ENCODE data around the gene PEX5.
A peak's percentile ranks its signal among the peaks of the same experiment; 100 is the strongest.
"Not testable (repeated sequence)": the region's sequence is repeated elsewhere in the genome, so short reads cannot be mapped to it uniquely, and the experiment has no call there.

PEX5 gene

GRCh38 chr12:7161327-7161726, 28.2 kb upstream of the PEX5 start:
- DNase-seq, result no peak

- no peak for DNase-seq
These were observed 27.7 kb upstream of the PEX5 start for GRCh38 chr12:7161811-7162210.

GRCh38 chr12:7162691-7163114, 26.8 kb upstream of the PEX5 start:
- DNase-seq, result peak; percentile 84 to 88

DNA sequence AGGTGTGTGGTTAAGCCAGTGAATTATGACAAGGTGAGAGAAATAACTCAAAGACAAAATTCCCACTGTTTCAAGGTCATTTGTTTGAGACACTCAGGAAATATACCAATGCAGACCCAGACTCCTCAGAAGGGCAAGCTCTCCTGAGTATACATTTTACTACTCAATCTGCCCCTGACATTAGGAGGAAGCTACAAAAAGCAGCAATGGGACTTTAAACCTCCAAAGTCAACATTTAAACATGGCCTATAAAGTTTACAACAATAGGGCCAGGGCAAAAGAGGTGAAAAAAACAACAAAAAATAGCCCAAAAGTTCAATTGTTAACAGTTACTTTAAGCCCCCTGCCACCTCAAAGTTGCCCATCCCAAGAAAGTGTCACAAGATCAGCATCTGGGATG, 19.5 kb upstream of the PEX5 start:
- DNase-seq, result no peak

- DNase-seq, result no peak
These were observed 17.6 kb upstream of the PEX5 start for GRCh38 chr12:7171854-7172253.

DNA sequence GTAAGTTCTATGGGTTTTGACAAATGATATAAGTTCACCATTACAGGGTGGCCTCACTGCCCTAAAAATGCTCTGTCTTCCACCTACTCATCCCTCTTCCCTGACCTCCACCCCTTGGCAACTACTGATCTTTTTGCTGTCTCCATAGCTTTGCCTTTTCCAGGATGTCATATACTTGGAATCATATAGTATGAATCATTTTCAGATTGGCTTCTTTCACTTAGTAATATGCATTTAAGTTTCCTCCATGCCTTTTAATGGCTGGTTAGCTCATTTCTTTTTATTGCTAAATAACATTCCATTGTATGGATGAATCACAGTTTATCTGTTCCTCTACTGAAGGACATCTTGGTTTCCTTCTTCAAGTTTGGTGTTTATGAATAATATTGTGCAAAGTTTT, 14.0 kb upstream of the PEX5 start:
- no peak for DNase-seq

- no peak for DNase-seq
These were observed 12.9 kb upstream of the PEX5 start for GRCh38 chr12:7176595-7176994.

GRCh38 chr12:7178481-7178880, 11.0 kb upstream of the PEX5 start:
- DNase-seq, result no peak

GRCh38 chr12:7180685-7181084, 8.8 kb upstream of the PEX5 start:
- no peak for DNase-seq

DNA sequence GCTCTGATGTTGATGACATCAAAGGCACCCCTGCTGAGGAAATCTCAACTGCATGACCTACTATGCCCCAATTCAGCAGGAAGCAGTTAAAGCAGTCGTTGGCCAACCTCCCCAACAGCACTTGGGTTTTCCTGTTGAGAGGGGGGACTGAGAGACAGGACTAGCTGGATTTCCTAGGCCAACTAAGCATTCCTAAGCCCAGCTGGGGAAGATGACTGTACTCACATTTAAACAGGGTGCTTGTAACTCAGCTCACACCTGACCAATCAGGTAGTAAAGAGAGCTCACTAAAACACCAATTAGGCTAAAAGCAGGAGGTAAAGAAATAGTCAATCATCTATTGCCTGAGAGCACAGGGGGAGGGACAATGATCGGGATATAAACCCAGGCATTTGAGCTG, 3.4 kb upstream of the PEX5 start:
- not testable (repeated sequence) for DNase-seq

DNA sequence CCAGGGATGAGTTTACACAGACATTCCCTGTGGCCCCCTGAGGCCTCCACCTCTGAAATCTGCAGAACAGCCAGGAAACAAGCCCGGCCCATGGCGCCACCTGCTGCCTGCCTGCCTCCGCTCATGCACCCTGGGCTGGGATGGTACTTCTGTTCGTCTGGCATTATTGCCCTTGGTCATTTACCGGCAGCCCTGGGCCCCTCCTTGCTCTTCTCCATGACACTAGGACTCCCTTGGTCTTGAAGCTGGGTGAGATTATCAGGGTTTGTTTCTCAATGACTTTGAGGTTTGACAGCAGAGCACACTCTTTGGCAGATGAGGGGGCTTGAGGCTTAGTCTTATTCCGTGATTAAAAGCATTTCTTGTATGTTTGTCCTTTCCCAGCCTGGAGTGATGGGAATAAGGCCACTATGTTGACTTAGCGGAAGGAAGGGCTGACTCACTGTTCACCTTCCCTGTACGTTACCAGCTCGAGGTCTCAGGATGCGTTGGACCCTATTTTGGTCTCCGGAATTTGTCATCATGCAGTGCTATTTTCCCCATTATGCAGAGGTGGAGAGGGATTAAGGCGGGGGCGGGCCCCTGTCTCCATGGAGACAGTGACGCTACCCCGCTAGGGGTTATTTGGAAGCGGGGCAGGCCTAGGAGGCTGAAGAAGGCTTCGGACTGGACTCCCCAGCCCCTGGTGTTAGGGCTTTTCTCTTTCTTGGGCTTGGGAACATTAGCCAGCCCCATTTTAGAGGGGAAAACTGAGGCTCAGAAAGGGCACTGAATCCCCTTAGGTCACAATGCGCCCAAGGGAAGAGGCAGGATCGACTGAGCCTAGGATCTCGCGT, 706 bp upstream of the PEX5 start:
- peak; percentile 36 to 67 for DNase-seq

DNA sequence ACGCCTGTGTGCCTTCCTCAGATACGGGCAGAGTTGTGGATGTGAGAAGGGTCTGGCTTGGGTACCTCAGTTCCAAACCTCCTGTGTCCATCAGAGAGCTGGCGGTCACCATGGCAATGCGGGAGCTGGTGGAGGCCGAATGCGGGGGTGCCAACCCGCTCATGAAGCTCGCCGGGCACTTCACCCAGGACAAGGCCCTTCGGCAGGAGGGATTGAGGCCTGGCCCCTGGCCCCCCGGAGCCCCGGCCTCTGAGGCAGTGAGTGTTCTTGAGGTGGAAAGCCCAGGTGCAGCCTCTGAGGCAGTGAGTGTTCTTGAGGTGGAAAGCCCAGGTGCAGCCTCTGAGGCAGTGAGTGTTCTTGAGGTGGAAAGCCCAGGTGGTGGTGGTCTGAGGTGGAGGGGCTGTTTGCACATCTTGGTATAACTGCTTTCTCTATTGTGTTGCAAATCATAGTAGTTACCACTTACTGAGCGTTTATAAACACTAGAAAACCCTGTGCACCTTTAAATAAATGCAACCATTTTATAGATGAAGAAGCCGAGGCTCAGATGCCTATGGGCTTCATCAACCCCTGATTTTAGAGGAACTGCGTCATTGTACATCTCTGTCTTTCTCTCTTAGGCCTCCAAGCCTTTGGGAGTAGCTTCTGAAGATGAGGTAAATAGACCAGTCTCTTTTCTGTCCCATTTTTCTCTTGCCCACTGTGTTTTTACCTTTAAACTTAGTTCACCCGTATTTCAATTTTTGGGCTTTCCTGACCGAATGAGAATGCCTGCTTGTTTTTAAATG, 976 bp downstream of the PEX5 start:
- DNase-seq, result peak in 1 of 2 experiments; percentile 27

GRCh38 chr12:7193674-7194073, 4.2 kb downstream of the PEX5 start:
- DNase-seq, result no peak

- no peak for DNase-seq
These were observed 8.4 kb downstream of the PEX5 start for GRCh38 chr12:7197841-7198240.

DNA sequence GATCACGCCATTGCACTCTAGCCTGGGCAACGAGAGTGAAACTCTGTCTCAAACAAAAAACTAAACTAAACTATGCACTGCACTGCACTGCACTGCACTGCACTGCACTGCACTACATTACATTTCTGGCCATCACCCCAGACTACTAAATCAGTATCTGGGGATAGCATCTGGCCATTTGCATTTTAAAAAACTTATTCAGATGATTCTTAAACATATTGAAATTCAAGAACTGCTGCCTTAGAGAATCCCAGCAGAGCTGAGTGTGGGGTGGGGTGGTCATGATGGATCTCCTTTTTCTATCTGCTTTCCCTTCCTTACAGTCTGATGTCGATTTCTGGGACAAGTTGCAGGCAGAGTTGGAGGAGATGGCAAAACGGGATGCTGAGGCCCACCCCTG, 13.6 kb downstream of the PEX5 start:
- DNase-seq, result no peak

DNA sequence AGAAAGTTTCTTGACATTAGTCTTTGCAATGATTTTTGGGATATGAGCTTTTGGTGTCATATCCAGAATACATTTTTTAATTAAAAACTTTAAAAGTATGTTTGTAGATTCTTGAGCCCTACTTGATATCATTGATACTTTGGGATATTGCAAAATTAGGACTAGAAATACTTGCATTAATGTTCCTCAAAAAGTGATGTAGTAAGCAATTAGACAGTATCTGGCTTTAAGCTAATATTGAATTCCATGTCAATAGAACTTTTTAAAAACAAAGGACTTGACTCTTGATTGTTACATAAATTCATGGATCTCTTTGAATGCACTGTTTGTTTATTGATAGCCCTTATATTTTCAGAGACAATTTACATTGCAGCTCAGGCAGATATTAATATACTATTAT, 15.6 kb downstream of the PEX5 start:
- DNase-seq, result no peak

GRCh38 chr12:7206691-7207090, 17.2 kb downstream of the PEX5 start:
- no peak for DNase-seq

- no peak for DNase-seq
These were observed 18.6 kb downstream of the PEX5 start for GRCh38 chr12:7207866-7208625.

- no peak for DNase-seq
These were observed 20.5 kb downstream of the PEX5 start for GRCh38 chr12:7209958-7210357.

- no peak for DNase-seq
These were observed 21.2 kb downstream of the PEX5 start for GRCh38 chr12:7210642-7211151.

DNA sequence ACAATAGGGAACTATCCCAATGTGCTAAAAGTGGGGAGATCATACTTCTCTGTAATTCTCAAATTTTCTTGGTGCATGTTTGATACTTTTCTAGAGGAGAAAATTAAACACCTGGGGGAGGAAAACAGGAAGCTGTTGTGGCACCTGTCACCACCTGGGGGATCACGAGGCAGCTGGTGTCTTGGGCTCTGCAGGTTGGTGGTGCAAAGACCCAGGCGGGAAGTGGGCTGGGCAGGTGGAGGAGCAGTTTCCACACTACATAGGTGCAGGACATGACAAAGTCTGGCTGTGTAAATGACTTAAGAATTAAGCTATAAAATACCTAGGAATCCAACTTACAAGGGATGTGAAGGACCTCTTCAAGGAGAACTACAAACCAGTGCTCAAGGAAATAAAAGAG, 23.2 kb downstream of the PEX5 start:
- DNase-seq, result no peak

DNA sequence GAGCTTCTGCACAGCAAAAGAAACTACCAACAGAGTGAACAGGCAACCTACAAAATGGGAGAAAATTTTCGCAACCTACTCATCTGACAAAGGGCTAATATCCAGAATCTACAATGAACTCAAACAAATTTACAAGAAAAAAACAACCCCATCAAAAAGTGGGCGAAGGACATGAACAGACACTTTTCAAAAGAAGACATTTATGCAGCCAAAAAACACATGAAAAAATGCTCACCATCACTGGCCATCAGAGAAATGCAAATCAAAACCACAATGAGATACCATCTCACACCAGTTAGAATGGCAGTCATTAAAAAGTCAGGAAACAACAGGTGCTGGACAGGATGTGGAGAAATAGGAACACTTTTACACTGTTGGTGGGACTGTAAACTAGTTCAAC, 24.3 kb downstream of the PEX5 start:
- not testable (repeated sequence) for DNase-seq

DNA sequence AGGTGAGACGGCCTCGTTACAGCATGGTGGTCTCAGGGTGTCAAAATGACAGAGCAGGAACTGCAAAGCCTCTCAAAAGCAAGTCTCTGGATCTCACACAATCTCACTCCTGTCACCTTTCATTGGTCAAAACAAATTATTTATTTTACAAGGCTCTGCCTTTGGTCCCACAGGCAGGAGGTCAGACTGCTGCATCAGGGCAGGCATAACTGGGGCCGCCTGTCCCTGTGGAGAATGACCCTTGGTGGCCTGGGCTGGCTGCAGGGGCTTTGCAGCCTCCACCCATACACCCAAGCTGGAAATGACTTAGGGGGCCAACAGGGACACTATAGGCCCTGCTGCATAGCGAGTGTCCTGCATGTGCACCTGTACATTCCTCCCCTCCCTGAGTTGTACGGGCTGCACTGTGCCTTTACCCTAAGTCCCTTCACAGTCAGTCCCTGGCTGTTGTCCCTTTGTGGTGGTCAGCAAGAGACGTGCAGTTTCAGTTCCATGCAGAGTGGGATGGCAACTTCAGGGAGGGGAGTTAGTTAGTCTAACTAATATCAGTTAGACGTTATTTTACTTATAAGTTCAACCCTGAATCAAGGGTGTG, 28.1 kb downstream of the PEX5 start:
- DNase-seq, result no peak

All from NCI-H2081 (cell line).